Gastroesophageal sphincter (tissue), 4 donors: ENCODE results near the gene SLC22A2. TPM values are rescaled to one million over a fixed set of nuclear protein-coding genes. Genes with fewer than 3 reads are reported as not detected.

Experiments used
- ATAC-seq: fragments of 150-250 bp; one replicate; pipeline ENCODE4 v1.9.1; 2016; ENCODE audit warnings: mild to moderate bottlenecking, moderate library complexity
- H3K27ac ChIP-seq, 4 donors: fragments of 200-600 bp; sonication (generic) in 3 of 4; 1 replicate in 3 of 4; 2 replicates in 1 of 4; pipeline ENCODE4 v1.5.1; 2016 to 2019
- H3K27me3 ChIP-seq: fragments of 200-600 bp; sonication (generic); one replicate; pipeline ENCODE4 v1.5.1; 2019
- H3K36me3 ChIP-seq, 2 donors: fragments of 200-600 bp; sonication (generic); one replicate each; pipeline ENCODE4 v1.5.1; 2019; ENCODE audit warnings: control low read depth in 1 of 2
- H3K4me1 ChIP-seq, 3 donors: fragments of 200-600 bp; sonication (generic); 1 replicate in 2 of 3; 2 replicates in 1 of 3; pipeline ENCODE4 v1.5.1; 2016 to 2019; ENCODE audit warnings: control low read depth in 2 of 3
- H3K4me3 ChIP-seq, 2 donors: fragments of 200-600 bp; sonication (generic); one replicate each; pipeline ENCODE4 v1.5.1; 2019; ENCODE audit warnings: mild to moderate bottlenecking in 1 of 2, moderate library complexity in 1 of 2
- H3K9me3 ChIP-seq, 3 donors: fragments of 200-600 bp; sonication (generic); one replicate each; pipeline ENCODE4 v1.5.1; 2017 to 2019; ENCODE audit warnings: control low read depth in 2 of 3
- EP300 ChIP-seq: sonication (generic); formaldehyde crosslinking; IDR thresholded peaks from one replicate; pipeline ENCODE4 v1.6.1; 2017; ENCODE audit warnings: antibody characterized with exemption, mild to moderate bottlenecking
- POLR2A ChIP-seq, 2 donors: fragments of 450-650 bp; IDR thresholded peaks; one replicate each; pipeline ENCODE4 v1.6.1; 2017; ENCODE audit warnings: antibody characterized with exemption in 2 of 2, mild to moderate bottlenecking in 2 of 2, moderate library complexity in 1 of 2
- POLR2AphosphoS5 ChIP-seq: sonication (generic); formaldehyde crosslinking; IDR thresholded peaks from one replicate; pipeline ENCODE4 v1.6.1; 2017; ENCODE audit warnings: antibody characterized with exemption
- WGBS, 2 donors: methylation state at CpG; one replicate each; pipeline ENCODE4 v1.1.5; 2018; ENCODE audit warnings: low coverage in 1 of 2; 5-methylcytosine and 5-hydroxymethylcytosine counted together
- total RNA-seq, 4 donors: library from RNA; depleted of rRNA; stranded (reverse); fragments of >200 nt; gene quantifications; one replicate each; pipeline ENCODE4 v1.1.0, GENCODE V29; 2016
- TF ChIP-seq, protein P1 (sequence below), 4 experiments: fragments of 200-600 bp in 2 of 4; fragments of 450-650 bp in 2 of 4; sonication (generic) in 1 of 4; IDR thresholded peaks; one replicate each; pipeline ENCODE4 v1.5.1; 2017 to 2019; ENCODE audit warnings: antibody characterized with exemption in 4 of 4, mild to moderate bottlenecking in 2 of 4, moderate library complexity in 2 of 4

The SLC22A2 gene
- total RNA-seq, 4 donors from 2014 or later, result 0.47 TPM; not detected in 3

DNA sequence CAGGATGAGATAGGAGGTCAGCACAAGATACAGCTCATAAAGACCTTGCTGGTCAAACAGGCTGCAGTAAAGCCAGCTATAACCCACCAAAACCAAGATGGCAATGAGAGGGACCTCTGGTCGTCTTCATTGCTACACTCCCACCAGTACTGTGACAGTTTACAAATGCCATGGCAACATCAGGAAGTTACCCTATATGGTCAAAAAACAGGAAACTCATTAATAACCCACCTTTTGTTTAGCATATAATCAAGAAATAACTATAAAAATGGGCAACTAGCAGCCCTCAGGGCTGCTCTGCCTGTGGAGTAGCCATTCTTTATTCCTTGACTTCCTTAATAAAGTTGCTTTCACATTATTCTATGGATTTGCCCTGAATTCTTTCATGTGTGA, 30.9 kb downstream of the SLC22A2 start:
- Histone ChIP-seq H3K27me3 (no peaks in the 10 kb centered on the region), H3K36me3 (no peaks in the 10 kb centered on the region), H3K4me3 (no peak overlapping the region), H3K27ac (no peak overlapping the region), H3K9me3 (no peaks in the 10 kb centered on the region), H3K4me1 (no peaks in the 10 kb centered on the region)
- ATAC-seq, result no peak
- TF ChIP-seq, protein P1, sequence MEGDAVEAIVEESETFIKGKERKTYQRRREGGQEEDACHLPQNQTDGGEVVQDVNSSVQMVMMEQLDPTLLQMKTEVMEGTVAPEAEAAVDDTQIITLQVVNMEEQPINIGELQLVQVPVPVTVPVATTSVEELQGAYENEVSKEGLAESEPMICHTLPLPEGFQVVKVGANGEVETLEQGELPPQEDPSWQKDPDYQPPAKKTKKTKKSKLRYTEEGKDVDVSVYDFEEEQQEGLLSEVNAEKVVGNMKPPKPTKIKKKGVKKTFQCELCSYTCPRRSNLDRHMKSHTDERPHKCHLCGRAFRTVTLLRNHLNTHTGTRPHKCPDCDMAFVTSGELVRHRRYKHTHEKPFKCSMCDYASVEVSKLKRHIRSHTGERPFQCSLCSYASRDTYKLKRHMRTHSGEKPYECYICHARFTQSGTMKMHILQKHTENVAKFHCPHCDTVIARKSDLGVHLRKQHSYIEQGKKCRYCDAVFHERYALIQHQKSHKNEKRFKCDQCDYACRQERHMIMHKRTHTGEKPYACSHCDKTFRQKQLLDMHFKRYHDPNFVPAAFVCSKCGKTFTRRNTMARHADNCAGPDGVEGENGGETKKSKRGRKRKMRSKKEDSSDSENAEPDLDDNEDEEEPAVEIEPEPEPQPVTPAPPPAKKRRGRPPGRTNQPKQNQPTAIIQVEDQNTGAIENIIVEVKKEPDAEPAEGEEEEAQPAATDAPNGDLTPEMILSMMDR (IDR thresholded peaks at IDR 0.05), result no peak
- TF ChIP-seq POLR2A (IDR thresholded peaks at IDR 0.05) (no peak), POLR2AphosphoS5 (no peak), EP300 (no peak)
- WGBS, 2 donors, result 50 to 60% methylated on average over 1 of the region's 1 CpG

DNA sequence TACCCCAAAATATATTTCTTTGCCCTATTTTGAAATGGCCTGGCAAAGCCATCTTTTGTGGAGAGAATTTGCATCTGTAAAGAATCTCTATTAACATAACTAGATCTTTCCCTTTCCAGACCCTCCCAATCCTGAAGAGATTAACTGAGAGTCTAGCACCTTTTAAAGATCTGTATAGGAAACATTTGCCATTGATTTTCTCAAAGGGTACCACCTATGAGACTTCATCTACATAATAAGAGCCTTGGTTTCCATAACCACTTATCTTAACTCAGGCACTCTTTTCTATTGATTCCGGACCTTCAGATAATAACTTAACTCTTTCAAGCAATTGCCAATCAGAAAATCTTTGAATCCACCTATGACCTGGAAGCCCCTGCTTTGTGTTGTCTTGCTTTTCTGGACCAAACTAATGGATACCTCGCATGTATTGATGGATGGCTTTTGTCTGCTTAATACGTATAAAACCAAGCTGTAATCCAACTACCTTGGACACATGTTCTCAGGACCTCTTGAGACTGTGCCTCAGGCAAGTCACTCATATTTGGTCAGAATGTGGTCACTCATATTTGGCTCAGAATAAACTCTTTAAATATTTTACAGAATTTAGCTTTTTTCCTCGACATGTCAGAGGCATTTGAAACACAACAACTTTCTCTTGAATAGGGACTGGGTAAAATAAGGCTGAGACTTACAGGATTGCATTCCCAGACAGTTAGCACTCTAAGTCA, 31.4 kb downstream of the SLC22A2 start:
- WGBS, 2 donors, result 76 to 81% methylated on average over 4 of the region's 4 CpGs
- no peak overlapping the region for H3K27ac ChIP-seq
- TF ChIP-seq EP300 (no peak), POLR2AphosphoS5 (no peak), POLR2A (IDR thresholded peaks at IDR 0.05) (no peak)
- TF ChIP-seq, protein P1 (IDR thresholded peaks at IDR 0.05), result no peak

DNA sequence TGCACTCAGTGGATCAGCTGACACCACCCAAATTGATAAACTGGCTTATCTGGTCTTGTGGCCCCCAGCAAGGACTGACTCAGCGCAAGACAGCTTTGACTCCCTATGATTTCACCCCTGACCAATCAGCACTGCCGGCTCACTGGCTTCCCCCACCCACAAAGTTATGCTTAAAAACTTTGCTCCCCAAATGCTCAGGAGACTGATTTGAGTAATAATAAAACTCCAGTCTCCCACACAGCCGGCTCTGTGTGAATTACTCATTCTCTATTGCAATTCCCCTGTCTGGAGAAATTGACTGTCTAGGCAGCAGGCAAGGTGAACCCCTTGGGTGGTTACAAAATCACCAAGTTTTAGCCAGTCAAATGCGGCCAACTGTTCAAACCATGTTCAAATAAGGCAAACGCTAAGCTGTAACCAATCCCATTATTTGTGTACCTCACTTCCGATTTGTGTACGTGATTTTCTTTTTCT, 32.5 kb downstream of the SLC22A2 start:
- no peak for ATAC-seq
- H3K9me3 ChIP-seq, result no peaks in the 10 kb centered on the region
- no peaks in the 10 kb centered on the region for H3K4me1 ChIP-seq
- TF ChIP-seq POLR2A (IDR thresholded peaks at IDR 0.05) (no peak), POLR2AphosphoS5 (no peak), EP300 (no peak)
- TF ChIP-seq, protein P1 (IDR thresholded peaks at IDR 0.05), result no peak
- no peaks in the 10 kb centered on the region for H3K36me3 ChIP-seq
- no peaks in the 10 kb centered on the region for H3K27me3 ChIP-seq
- H3K27ac ChIP-seq, result no peak overlapping the region
- WGBS, 2 donors, result 75 to 85% methylated on average over 5 of the region's 7 CpGs
- no peak overlapping the region for H3K4me3 ChIP-seq

More for the DNA sequence above, 31.4 kb downstream of the SLC22A2 start:
- Histone ChIP-seq H3K4me1 (no peaks in the 10 kb centered on the region), H3K9me3 (no peaks in the 10 kb centered on the region), H3K27me3 (no peaks in the 10 kb centered on the region), H3K36me3 (no peaks in the 10 kb centered on the region), H3K4me3 (no peak overlapping the region)
- ATAC-seq, result no peak

DNA sequence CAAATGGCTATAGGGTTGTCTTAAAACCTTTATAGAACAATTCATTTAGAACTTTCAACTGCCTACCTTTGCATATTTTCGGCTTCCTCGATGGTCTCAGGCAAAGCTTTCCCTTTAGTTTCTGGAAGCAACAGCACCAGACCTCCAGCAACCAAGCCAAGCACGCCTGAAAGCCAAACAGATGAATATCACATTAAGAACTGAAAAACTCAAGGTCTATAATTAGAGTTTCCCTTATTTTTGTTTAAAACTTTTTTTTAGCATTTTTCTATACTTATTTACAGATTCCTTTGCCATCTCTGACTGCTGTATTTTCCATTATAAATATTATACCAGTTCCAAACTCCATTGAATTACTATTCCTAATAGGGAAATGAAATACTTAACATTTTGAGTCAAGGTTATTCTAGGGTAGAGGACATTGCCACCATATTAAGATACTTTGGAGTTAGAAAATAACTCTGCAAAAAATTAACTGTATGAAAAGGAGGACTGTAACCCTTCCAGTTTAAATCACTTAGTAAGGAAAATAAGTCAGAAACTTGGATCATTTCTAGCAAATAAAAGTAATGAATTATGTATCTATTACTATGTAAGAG, 33.9 kb downstream of the SLC22A2 start:
- no peak for ATAC-seq
- TF ChIP-seq POLR2AphosphoS5 (no peak), EP300 (no peak), POLR2A (IDR thresholded peaks at IDR 0.05) (no peak)
- TF ChIP-seq, protein P1 (IDR thresholded peaks at IDR 0.05), result no peak
- 15 to 37% methylated on average over 3 of the region's 3 CpGs for WGBS, 2 donors
- Histone ChIP-seq H3K36me3 (no peaks in the 10 kb centered on the region), H3K9me3 (no peaks in the 10 kb centered on the region), H3K4me3 (no peak overlapping the region), H3K27ac (peak overlapping the region in 3 of 4 donors; percentile 17 to 49 (median 37)), H3K27me3 (no peaks in the 10 kb centered on the region), H3K4me1 (no peaks in the 10 kb centered on the region)

DNA sequence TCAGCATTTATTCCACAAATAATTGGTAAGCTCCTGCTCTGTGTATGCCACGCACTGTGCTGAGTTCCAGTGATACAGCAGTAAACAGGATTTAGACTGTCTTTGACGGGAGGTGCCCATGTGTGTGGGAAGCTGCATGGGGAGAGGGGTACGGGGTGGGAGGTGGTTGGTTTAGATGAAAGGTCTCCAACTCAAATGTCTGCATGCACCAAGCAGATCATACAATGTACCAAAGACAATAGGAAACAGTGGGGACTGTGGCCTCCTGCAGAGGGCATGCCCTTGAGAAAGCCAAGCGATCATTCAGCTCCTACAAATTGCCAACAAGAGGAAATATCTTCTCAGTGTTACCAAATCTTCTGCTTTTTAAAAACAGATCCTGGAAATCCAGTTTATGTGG, 36.1 kb downstream of the SLC22A2 start:
- TF ChIP-seq POLR2A (IDR thresholded peaks at IDR 0.05) (no peak), POLR2AphosphoS5 (no peak), EP300 (no peak)
- TF ChIP-seq, protein P1 (IDR thresholded peaks at IDR 0.05), result no peak
- Histone ChIP-seq H3K4me3 (no peak overlapping the region), H3K4me1 (no peaks in the 10 kb centered on the region), H3K27me3 (no peaks in the 10 kb centered on the region), H3K36me3 (no peaks in the 10 kb centered on the region), H3K9me3 (no peaks in the 10 kb centered on the region), H3K27ac (no peak overlapping the region)
- ATAC-seq, result no peak
- WGBS, 2 donors, result 79 to 83% methylated on average over 2 to 3 of the region's 4 CpGs
